Dendritic cell treated with granulocyte-macrophage colony-stimulating factor and Interleukin-4, amounts not matched to agents 40 ng/mL and 50 ng/mL, for 4 days (primary cell): ENCODE measurements around the gene SYT7.

Experiments used
- H3K27ac Mint-ChIP-seq: one replicate; pipeline ENCODE4 v1.8.0; 2022; ENCODE audit warnings: mild to moderate bottlenecking, mixed read lengths
- H3K27me3 Mint-ChIP-seq: one replicate; pipeline ENCODE4 v1.8.0; 2022; ENCODE audit warnings: mild to moderate bottlenecking, mixed read lengths
- H3K36me3 Mint-ChIP-seq: one replicate; pipeline ENCODE4 v1.8.0; 2022; ENCODE audit warnings: low read depth, mixed read lengths
- H3K4me1 Mint-ChIP-seq: one replicate; pipeline ENCODE4 v1.8.0; 2022; ENCODE audit warnings: low read depth, mixed read lengths
- H3K4me3 Mint-ChIP-seq: one replicate; pipeline ENCODE4 v1.8.0; 2022; ENCODE audit warnings: mild to moderate bottlenecking, moderate library complexity, mixed read lengths
- H3K9me3 Mint-ChIP-seq: one replicate; pipeline ENCODE4 v1.8.0; 2022; ENCODE audit warnings: mixed read lengths
- intact Hi-C: fragments of 100-400 bp; cut with micrococcal nuclease; formaldehyde crosslinking; loops from one replicate; pipeline ENCODE4 v1.15.0; 2022

SYT7 gene

GRCh38 chr11:61511383-61511782, 69.5 kb downstream of the SYT7 start:
- peaks cover 20% of the 10 kb centered on the region for H3K4me1 Mint-ChIP-seq
- H3K4me3 Mint-ChIP-seq: no peak overlapping the region
- intact Hi-C loops: no loop called here
- peaks cover 76% of the 10 kb centered on the region for H3K27me3 Mint-ChIP-seq
- H3K36me3 Mint-ChIP-seq: no peaks in the 10 kb centered on the region
- no peak overlapping the region for H3K27ac Mint-ChIP-seq
- H3K9me3 Mint-ChIP-seq: no peaks in the 10 kb centered on the region

GRCh38 chr11:61510974-61511373, 69.9 kb downstream of the SYT7 start:
- Mint-ChIP-seq H3K36me3 (no peaks in the 10 kb centered on the region), H3K4me3 (no peak overlapping the region)

GRCh38 chr11:61510166-61510919, 70.5 kb downstream of the SYT7 start:
- H3K9me3 Mint-ChIP-seq: no peaks in the 10 kb centered on the region
- intact Hi-C loops: no loop called here
- peaks cover 79% of the 10 kb centered on the region for H3K27me3 Mint-ChIP-seq
- H3K4me1 Mint-ChIP-seq: peaks cover 16% of the 10 kb centered on the region
- H3K4me3 Mint-ChIP-seq: no peak overlapping the region
- H3K27ac Mint-ChIP-seq: no peak overlapping the region
- H3K36me3 Mint-ChIP-seq: no peaks in the 10 kb centered on the region

More at GRCh38 chr11:61510974-61511373, 69.9 kb downstream of the SYT7 start:
- intact Hi-C loops: no loop called here
- H3K27ac Mint-ChIP-seq: no peak overlapping the region
- H3K4me1 Mint-ChIP-seq: peaks cover 16% of the 10 kb centered on the region
- H3K9me3 Mint-ChIP-seq: no peaks in the 10 kb centered on the region
- H3K27me3 Mint-ChIP-seq: peaks cover 76% of the 10 kb centered on the region

GRCh38 chr11:61509043-61510029, 71.5 kb downstream of the SYT7 start:
- peaks cover 85% of the 10 kb centered on the region for H3K27me3 Mint-ChIP-seq
- intact Hi-C loops: no loop called here

GRCh38 chr11:61507962-61508861, 72.7 kb downstream of the SYT7 start, which contains the start of gene LRRC10B:
TSS of gene LRRC10B (plus strand) at chr11:61508749. CDS start at chr11:61508999, 250 bp downstream.
- intact Hi-C loops: no loop called here
- H3K27me3 Mint-ChIP-seq: peaks cover 80% of the 10 kb centered on the region
- H3K27ac Mint-ChIP-seq: peak within 1 kb of the TSS; percentile 53
- H3K36me3 Mint-ChIP-seq: no peaks in the 10 kb centered on the region
- H3K4me1 Mint-ChIP-seq: peaks cover 16% of the 10 kb centered on the region
- no peaks in the 10 kb centered on the region for H3K9me3 Mint-ChIP-seq
- peak within 1 kb of the TSS; percentile 52 for H3K4me3 Mint-ChIP-seq

More at GRCh38 chr11:61509043-61510029, 71.5 kb downstream of the SYT7 start:
- no peaks in the 10 kb centered on the region for H3K9me3 Mint-ChIP-seq
- peak overlapping the region; percentile 28 for H3K27ac Mint-ChIP-seq
- H3K4me3 Mint-ChIP-seq: peak overlapping the region; percentile 52
- peaks cover 16% of the 10 kb centered on the region for H3K4me1 Mint-ChIP-seq
- no peaks in the 10 kb centered on the region for H3K36me3 Mint-ChIP-seq

GRCh38 chr11:61507012-61507768, 73.7 kb downstream of the SYT7 start:
- intact Hi-C loops: no loop called here
- H3K36me3 Mint-ChIP-seq: no peaks in the 10 kb centered on the region
- no peak overlapping the region for H3K27ac Mint-ChIP-seq
- peaks cover 16% of the 10 kb centered on the region for H3K4me1 Mint-ChIP-seq
- H3K27me3 Mint-ChIP-seq: peaks cover 72% of the 10 kb centered on the region
- no peak overlapping the region for H3K4me3 Mint-ChIP-seq
- H3K9me3 Mint-ChIP-seq: no peaks in the 10 kb centered on the region

- intact Hi-C loops: no loop called here
- H3K27me3 Mint-ChIP-seq: peaks cover 60% of the 10 kb centered on the region
- H3K9me3 Mint-ChIP-seq: no peaks in the 10 kb centered on the region
- peaks cover 16% of the 10 kb centered on the region for H3K4me1 Mint-ChIP-seq
- H3K36me3 Mint-ChIP-seq: no peaks in the 10 kb centered on the region
- H3K27ac Mint-ChIP-seq: no peak overlapping the region
- H3K4me3 Mint-ChIP-seq: no peak overlapping the region
These were observed 75.2 kb downstream of the SYT7 start for GRCh38 chr11:61505640-61506155.

GRCh38 chr11:61505106-61505505, 75.8 kb downstream of the SYT7 start:
- H3K27me3 Mint-ChIP-seq: peaks cover 54% of the 10 kb centered on the region
- H3K36me3 Mint-ChIP-seq: no peaks in the 10 kb centered on the region
- H3K27ac Mint-ChIP-seq: no peak overlapping the region
- H3K4me3 Mint-ChIP-seq: no peak overlapping the region
- intact Hi-C loops: no loop called here
- H3K9me3 Mint-ChIP-seq: no peaks in the 10 kb centered on the region
- peaks cover 16% of the 10 kb centered on the region for H3K4me1 Mint-ChIP-seq

- no peaks in the 10 kb centered on the region for H3K9me3 Mint-ChIP-seq
- intact Hi-C loops: no loop called here
- peaks cover 41% of the 10 kb centered on the region for H3K27me3 Mint-ChIP-seq
- H3K4me3 Mint-ChIP-seq: no peak overlapping the region
- H3K36me3 Mint-ChIP-seq: no peaks in the 10 kb centered on the region
- peaks cover 7% of the 10 kb centered on the region for H3K4me1 Mint-ChIP-seq
- H3K27ac Mint-ChIP-seq: no peak overlapping the region
These were observed 77.6 kb downstream of the SYT7 start for GRCh38 chr11:61503135-61503770.

GRCh38 chr11:61502522-61502921, 78.4 kb downstream of the SYT7 start:
- H3K27ac Mint-ChIP-seq: no peak overlapping the region
- intact Hi-C loops: no loop called here
- no peaks in the 10 kb centered on the region for H3K36me3 Mint-ChIP-seq
- no peaks in the 10 kb centered on the region for H3K4me1 Mint-ChIP-seq
- H3K27me3 Mint-ChIP-seq: peaks cover 33% of the 10 kb centered on the region
- H3K9me3 Mint-ChIP-seq: no peaks in the 10 kb centered on the region
- H3K4me3 Mint-ChIP-seq: no peak overlapping the region

GRCh38 chr11:61499816-61500491, 80.9 kb downstream of the SYT7 start:
- no peaks in the 10 kb centered on the region for H3K36me3 Mint-ChIP-seq
- H3K4me1 Mint-ChIP-seq: no peaks in the 10 kb centered on the region
- intact Hi-C loops: no loop called here
- H3K9me3 Mint-ChIP-seq: no peaks in the 10 kb centered on the region
- no peak overlapping the region for H3K4me3 Mint-ChIP-seq
- H3K27ac Mint-ChIP-seq: no peak overlapping the region
- peaks cover 9% of the 10 kb centered on the region for H3K27me3 Mint-ChIP-seq

- intact Hi-C loops: no loop called here
- Mint-ChIP-seq H3K4me1 (no peaks in the 10 kb centered on the region), H3K36me3 (no peaks in the 10 kb centered on the region), H3K4me3 (no peak overlapping the region), H3K27ac (no peak overlapping the region), H3K9me3 (no peaks in the 10 kb centered on the region), H3K27me3 (peaks cover 2% of the 10 kb centered on the region)
These were observed 82.0 kb downstream of the SYT7 start for GRCh38 chr11:61498767-61499341.
